Measurements from ENCODE around the gene HIP1.
"Not testable (repeated sequence)": the region's sequence is repeated elsewhere in the genome, so short reads cannot be mapped to it uniquely, and the experiment has no call there.

The HIP1 gene

DNA sequence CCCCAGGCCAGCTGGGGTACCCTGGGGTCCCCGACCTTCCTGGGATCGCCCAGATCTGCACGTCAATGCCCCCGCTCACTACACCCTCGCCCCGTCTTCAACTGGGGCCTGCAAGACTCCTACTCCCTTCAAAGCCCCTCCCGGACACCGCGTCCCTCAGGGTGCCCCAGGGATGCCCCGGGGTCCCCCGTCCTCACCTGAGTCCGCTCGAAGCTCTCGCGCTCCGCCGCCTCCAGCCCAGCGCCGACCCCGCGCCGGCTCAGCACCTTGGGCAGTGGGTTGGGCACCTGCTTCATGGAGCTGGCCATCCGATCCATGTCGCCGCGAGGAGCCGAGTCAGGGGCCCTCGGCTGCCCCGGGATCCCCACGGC, at the start of gene HIP1:
HIP1 (minus strand) TSS at position 338 of the 371 bp plus-strand sequence; CDS start at position 317, 21 bp downstream.
- peak within 1 kb of the TSS; percentile 79 for H3K4me3 ChIP-seq (ENCODE audit: low read depth, low read length)
- DNase-seq (ENCODE audit: low read depth): no peak
- TF ChIP-seq, protein P1, sequence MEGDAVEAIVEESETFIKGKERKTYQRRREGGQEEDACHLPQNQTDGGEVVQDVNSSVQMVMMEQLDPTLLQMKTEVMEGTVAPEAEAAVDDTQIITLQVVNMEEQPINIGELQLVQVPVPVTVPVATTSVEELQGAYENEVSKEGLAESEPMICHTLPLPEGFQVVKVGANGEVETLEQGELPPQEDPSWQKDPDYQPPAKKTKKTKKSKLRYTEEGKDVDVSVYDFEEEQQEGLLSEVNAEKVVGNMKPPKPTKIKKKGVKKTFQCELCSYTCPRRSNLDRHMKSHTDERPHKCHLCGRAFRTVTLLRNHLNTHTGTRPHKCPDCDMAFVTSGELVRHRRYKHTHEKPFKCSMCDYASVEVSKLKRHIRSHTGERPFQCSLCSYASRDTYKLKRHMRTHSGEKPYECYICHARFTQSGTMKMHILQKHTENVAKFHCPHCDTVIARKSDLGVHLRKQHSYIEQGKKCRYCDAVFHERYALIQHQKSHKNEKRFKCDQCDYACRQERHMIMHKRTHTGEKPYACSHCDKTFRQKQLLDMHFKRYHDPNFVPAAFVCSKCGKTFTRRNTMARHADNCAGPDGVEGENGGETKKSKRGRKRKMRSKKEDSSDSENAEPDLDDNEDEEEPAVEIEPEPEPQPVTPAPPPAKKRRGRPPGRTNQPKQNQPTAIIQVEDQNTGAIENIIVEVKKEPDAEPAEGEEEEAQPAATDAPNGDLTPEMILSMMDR (IDR thresholded peaks at IDR 0.05; ENCODE audit: control insufficient read depth, extremely low read depth, insufficient read depth): no peak

DNA sequence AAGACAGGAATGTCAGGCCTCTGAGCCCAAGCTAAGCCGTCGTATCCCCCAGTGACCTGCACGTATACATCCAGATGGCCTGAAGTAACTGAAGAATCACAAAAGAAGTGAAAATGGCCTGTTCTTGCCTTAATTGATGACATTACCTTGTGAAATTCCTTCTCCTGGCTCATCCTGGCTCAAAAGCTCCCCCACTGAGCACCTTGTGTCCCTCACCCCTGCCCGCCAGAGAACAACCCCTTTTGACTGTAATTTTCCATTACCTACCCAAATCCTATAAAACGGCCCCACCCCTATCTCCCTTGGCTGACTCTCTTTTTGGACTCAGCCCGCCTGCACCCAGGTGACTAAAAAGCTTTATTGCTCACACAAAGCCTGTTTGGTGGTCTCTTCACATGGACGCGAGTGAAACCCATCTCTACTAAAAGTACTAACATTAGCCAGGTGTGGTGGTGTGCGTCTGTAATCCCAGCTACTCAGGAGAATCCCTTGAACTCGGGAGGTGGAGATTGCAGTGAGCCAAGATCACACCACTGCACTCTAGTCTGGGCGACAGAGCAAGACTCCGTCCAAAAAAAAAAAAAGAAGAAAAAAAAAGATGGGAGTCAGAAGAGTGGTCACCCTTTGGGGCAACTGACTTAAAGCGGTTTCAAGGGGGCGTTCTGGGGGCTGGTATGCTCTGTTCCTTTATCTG, 49.6 kb upstream of the HIP1 start:
- H3K4me3 ChIP-seq (ENCODE audit: low read depth, low read length); DNase-seq (ENCODE audit: low read depth): not testable (repeated sequence)

DNA sequence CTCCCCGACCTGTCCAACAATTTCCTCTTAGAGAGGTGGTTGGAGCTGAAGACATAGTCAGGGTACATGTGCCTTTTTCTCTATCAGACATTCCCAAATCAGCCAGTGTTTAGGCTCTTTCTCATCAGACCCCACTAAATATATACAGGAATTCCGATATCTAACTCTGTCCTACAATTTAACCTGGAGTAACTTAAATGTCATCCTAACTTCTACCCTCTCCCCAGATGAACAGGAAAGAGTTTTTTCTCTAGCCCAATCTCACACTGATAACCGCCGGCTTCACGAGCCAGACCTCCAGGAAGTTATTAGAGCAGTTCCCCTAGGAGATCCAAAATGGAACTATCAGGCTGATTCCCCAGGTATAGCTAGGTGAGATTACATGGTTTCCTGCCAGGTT, 44.3 kb upstream of the HIP1 start:
- DNase-seq (ENCODE audit: low read depth); H3K4me3 ChIP-seq (ENCODE audit: low read depth, low read length): not testable (repeated sequence)

DNA sequence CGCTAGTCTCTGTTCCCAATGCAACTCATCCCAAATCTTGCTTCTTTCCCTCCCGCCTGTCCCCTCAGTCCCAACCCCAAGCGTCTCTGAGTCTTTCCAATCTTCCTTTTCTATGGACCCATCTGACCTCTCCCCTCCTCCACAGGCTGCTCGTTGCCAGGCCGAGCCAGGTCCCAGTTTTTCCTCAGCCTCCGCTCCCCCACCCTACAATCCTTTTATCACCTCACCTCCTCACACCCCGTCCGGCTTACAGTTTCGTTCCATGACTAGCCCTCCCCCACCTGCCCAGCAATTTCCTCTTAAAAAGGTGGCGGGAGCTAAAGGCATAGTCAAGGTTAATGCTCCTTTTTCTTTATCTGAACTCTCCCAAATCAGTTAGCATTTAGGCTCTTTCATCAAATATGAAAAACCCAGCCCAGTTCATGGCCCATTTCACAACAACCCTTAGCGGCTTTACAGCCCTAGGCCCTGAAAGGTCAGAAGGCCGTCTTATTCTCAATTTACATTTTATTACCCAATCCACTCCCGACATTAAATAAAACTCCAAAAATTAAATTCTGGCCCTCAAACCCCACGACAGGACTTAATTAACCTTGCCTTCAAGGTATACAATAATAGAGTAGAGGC, 42.0 kb upstream of the HIP1 start:
- not testable (repeated sequence) for H3K4me3 ChIP-seq (ENCODE audit: low read depth, low read length); DNase-seq (ENCODE audit: low read depth)

DNA sequence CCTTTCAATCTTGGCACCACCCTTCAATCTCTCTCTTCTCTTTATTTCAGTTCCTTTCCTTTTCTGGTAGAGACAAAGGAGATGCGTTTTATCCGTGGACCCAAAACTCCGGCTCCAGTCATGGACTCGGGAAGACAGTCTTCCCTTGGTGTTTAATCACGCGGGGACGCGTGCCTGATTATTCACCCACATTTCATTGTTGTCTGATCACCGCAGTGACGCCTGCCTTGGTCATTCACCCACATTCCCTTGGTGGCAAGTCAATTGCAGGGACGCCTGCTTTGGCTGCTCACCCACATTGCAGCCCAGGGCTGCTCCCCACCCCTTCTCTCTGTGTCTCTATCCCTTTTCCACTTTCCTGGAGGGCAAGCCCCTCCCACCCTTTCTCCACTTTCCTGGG, 40.8 kb upstream of the HIP1 start:
- H3K4me3 ChIP-seq (ENCODE audit: low read depth, low read length); DNase-seq (ENCODE audit: low read depth): not testable (repeated sequence)

DNA sequence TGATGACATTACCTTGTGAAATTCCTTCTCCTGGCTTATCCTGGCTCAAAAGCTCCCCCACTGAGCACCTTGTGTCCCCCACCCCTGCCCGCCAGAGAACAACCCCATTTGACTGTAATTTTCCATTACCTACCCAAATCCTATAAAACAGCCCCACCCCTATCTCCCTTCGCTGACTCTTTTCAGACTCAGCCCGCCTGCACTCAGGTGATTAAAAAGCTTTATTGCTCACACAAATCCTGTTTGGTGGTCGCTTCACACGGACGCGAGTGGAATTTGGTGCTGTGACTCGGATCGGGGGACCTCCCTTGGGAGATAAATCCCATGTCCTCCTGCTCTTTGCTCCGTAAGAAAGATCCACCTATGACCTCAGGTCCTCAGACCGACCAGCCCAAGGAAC, 40.3 kb upstream of the HIP1 start:
- DNase-seq (ENCODE audit: low read depth): not testable (repeated sequence)

DNA sequence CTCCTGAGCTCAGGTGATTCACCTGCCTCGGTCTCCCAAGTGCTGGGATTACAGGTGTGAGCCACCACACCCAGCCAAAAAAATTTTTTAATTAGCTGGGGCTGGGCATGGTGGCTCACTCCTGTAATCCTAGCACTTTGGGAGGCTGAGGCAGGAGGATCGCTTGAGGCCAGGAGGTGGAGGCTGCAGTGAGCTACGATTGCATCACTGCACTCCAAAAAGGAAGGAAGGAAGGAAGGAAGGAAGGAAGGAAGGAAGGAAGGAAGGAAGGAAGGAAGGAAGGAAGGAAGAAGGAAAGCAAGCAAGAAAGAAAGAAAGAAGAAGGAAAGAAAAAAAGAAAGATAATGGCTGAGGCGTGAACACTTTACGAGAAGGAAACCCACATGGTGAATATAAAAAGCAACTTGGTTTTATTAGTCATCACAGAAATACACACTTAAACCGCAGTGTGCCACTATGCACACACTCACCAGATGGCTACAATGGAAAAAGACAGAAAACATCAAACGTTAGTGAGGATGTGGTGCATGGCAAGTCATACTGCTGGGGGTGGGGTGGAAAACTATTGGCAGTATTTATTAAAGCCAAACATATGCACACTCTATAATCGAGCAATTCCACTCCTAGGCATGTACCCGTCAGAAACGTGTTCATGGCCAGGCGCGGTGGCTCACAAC, 37.7 kb upstream of the HIP1 start:
- no peak for DNase-seq (ENCODE audit: low read depth)
- TF ChIP-seq, protein P1 (IDR thresholded peaks at IDR 0.05; ENCODE audit: control insufficient read depth, extremely low read depth, insufficient read depth): no peak
- no peak overlapping the region for H3K4me3 ChIP-seq (ENCODE audit: low read depth, low read length)

More for the DNA sequence above, 40.3 kb upstream of the HIP1 start:
- not testable (repeated sequence) for H3K4me3 ChIP-seq (ENCODE audit: low read depth, low read length)

DNA sequence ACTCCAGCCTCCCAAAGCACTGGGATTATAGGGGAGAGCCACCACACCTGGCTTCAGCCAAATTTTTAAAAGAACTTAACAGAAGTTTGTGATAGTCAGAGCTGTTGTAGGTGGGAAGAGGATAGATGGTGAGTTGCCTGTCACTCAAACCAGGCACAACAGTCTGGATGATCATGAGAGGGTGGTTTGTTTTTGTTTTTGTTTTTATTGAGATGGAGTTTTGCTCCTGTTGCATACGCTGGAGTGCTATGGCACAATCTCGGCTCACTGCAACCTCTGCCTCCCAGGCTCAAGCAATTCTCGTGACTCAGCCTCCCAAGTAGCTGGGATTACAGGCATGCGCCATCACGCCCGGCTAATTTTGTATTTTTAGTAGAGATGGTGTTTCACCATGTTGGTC, 35.2 kb upstream of the HIP1 start:
- H3K4me3 ChIP-seq (ENCODE audit: low read depth, low read length); DNase-seq (ENCODE audit: low read depth): not testable (repeated sequence)

DNA sequence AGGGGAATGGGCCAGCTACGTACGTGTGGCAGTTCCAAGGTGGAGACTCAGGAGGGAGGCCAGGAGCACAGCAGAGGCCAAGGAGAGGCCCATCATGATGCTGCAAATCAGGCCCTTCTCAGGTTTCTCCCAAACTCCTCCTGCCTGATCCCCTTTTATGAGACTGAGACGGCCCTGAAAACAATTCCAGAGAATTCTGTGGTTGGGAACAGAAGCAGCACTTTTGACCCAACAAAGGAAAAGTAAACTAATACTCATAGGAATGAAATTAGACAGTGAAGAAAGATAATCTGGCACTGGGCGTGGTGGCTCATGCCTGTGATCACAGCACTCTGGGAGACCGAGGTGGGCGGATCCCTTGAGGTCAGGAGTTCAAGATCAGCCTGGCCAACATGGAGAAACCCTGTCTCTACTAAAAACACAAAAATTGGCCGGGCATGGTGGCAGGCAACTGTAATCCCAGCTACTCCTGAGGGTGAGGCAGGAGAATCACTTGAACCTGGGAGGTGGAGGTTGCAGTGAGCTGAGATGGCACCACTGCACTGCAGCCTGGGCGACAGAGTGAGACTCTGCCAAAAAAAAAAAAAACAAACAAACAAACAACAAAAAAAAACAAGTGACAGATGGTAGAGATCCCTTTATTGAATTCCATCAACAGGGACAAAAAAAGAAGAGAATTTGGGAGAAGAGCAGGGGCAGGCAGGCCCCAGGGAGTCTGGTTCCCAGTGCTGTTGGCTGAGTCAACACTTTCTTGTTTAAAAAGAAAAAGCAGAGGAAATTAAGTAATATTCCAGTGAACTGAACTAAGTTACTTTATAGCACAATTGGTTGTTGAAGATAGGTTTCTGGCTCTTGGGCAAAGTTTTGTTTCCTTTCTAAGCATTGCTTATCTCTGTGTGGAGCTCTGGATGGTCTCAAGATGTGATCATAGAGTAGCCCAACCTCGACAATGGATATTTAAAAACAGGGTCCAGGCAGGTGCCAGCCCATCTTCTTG, 33.6 kb upstream of the HIP1 start, which contains the start of gene CCL26:
CCL26 (minus strand) TSS at position 131 of the 997 bp plus-strand sequence; CDS start at position 96, 35 bp downstream.
- DNase-seq (ENCODE audit: low read depth): no peak
- TF ChIP-seq, protein P1 (IDR thresholded peaks at IDR 0.05; ENCODE audit: control insufficient read depth, extremely low read depth, insufficient read depth): no peak
- H3K4me3 ChIP-seq (ENCODE audit: low read depth, low read length): no peak within 1 kb of the TSS
